Psoas muscle (tissue), 8 donors: ENCODE measurements around the gene TTC1. TPM values are rescaled to one million over a fixed set of nuclear protein-coding genes. Genes with fewer than 3 reads are reported as not detected.

Source experiments
- ATAC-seq, 4 donors: fragments of 200-7000 bp; cut with Tn5 transposase; one replicate each; pipeline ENCODE4 v1.9.1; 2020; ENCODE audit warnings: moderate library complexity in 3 of 4, mild to moderate bottlenecking in 2 of 4
- DNase-seq, 2 donors: peaks; one replicate each; pipeline ENCODE4 v3.0.0-alpha.2; 2020
- H3K27ac ChIP-seq: fragments of 200-600 bp; one replicate; pipeline ENCODE4 v1.8.0; 2022
- H3K27me3 ChIP-seq, 3 donors: fragments of 200-600 bp in 1 of 3; one replicate each; pipeline versions ENCODE4 v1.6.1 to v1.8.0; 2013 to 2022; ENCODE audit warnings: low read length in 2 of 3, mild to moderate bottlenecking in 2 of 3, moderate library complexity in 1 of 3; ENCODE audit not compliant: insufficient read depth in 3 of 3
- H3K36me3 ChIP-seq, 2 donors: fragments of 200-600 bp in 1 of 2; one replicate each; pipeline versions ENCODE4 v1.6.1 to v1.8.0; 2013 to 2022; ENCODE audit warnings: low read depth in 1 of 2, mild to moderate bottlenecking in 1 of 2, moderate library complexity in 1 of 2; ENCODE audit not compliant: insufficient read depth in 1 of 2
- H3K4me1 ChIP-seq: fragments of 200-600 bp; one replicate; pipeline ENCODE4 v1.8.0; 2022
- H3K4me3 ChIP-seq: fragments of 200-600 bp; one replicate; pipeline ENCODE4 v1.8.0; 2022; ENCODE audit warnings: mild to moderate bottlenecking
- H3K9me3 ChIP-seq: fragments of 200-600 bp; one replicate; pipeline ENCODE4 v1.8.0; 2022
- WGBS, 3 donors: extraction: QIAGEN DNeasy Blood & Tissue Kit; methylation state at CpG; one replicate each; pipeline versions ENCODE4 v1.1.6 to v1.1.7; 2013; 5-methylcytosine and 5-hydroxymethylcytosine counted together
- intact Hi-C, 2 donors: fragments of 100-400 bp; cut with DNase I; formaldehyde crosslinking; loops; one replicate each; pipeline versions ENCODE4 v1.11.0 to v1.14.2; 2022
- polyA plus RNA-seq, 3 donors: library from polyadenylated mRNA; stranded (reverse); fragments of 200-250 nt; gene quantifications; one replicate each; pipeline ENCODE4 v1.2.3, GENCODE V29; 2013
- total RNA-seq, 4 donors: library from RNA; stranded (reverse); fragmentation: NEBNext Ultra II Directional in 2 of 4; extraction: Animal tissue kit (Norgen Biotek cat#: 25700) in 2 of 4; gene quantifications; one replicate each; pipeline versions ENCODE4 v1.2.1 to v1.2.4, GENCODE V29; 2021 to 2023
- TF ChIP-seq, protein P1 (sequence below): fragments of 200-600 bp; IDR thresholded peaks from one replicate; pipeline ENCODE4 v1.8.0; 2022; ENCODE audit warnings: antibody characterized with exemption
- donor health status: healthy with polysubstance abuse.
- donor health status: DM: no; HTN: no; CAD: no; lungs with moderate emphysema.
- donor health status: Bipolar disorder and iron deficiency.
- donor health status: healthy.
- donor health status: DM: yes; HTN: yes; CAD: no.
- donor health status: DM: no; HTN: no; CAD: no.
- donor health status: DM: no; HTN: no; CAD: no.
- donor health status: DM: yes; HTN: yes; CAD: no.

Gene TTC1
- total and polyA plus RNA-seq, 7 donors = 55.2 to 181 (median 64.3) TPM

DNA sequence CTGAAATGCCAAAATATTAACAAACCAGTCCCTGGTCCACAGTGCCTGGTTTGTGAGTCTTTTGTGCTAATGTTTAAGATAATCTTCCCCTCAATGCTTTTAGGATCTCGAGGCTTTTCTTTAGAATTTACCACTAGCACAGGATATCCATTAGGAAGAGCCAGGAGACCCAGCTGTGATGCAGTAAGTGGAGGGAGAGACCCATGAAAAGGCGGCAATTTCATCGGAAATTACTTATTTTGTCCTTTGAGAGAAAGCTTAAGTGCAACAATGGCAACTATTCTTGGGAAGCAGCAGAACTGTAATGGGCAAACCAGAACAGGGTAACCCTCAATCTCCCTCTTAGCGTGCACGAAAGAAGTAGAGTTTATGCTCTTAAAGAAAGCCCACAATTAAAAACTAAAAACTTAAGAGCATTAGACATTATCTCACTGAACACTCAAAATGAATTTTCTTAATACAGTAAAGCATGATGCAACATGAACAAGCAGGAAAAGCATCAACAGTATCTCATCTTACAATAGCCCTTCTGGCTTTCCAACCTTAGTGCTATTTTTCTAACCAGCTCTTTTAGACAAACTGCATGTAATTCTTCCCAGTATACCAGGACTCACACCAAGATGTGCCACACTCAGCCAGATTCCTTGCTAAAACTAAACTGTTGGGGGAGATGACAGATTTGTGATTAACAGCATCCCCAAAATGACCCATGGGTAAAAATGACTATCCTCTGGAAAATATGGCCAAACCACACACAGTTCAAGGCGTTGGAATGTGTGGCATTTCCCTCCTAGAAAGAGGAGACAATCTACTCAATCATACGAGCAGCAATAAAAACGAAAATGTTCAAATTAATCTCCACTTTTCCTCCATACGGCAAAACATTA lies 73.9 kb downstream of the TTC1 start:
- Histone ChIP-seq H3K4me1 (no peaks in the 10 kb centered on the region), H3K36me3 (peaks cover 0 to 24% of the 10 kb centered on the region in 2 donors), H3K27me3 (no peaks in the 10 kb centered on the region), H3K27ac (no peak overlapping the region), H3K4me3 (no peak overlapping the region), H3K9me3 (no peaks in the 10 kb centered on the region)
- 66 to 68% (median 67%) methylated on average over 9 of the region's 9 CpGs for WGBS, 3 donors
- DNase-seq (no peak), ATAC-seq (no peak)
- intact Hi-C loops = loop anchor here in 1 of 2 donors (5.0 to 10.0 kb wide), 2 partner anchors 48 to 264 kb away; no protein-coding TSS in a partner anchor
- TF ChIP-seq, protein P1, sequence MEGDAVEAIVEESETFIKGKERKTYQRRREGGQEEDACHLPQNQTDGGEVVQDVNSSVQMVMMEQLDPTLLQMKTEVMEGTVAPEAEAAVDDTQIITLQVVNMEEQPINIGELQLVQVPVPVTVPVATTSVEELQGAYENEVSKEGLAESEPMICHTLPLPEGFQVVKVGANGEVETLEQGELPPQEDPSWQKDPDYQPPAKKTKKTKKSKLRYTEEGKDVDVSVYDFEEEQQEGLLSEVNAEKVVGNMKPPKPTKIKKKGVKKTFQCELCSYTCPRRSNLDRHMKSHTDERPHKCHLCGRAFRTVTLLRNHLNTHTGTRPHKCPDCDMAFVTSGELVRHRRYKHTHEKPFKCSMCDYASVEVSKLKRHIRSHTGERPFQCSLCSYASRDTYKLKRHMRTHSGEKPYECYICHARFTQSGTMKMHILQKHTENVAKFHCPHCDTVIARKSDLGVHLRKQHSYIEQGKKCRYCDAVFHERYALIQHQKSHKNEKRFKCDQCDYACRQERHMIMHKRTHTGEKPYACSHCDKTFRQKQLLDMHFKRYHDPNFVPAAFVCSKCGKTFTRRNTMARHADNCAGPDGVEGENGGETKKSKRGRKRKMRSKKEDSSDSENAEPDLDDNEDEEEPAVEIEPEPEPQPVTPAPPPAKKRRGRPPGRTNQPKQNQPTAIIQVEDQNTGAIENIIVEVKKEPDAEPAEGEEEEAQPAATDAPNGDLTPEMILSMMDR = no peak

DNA sequence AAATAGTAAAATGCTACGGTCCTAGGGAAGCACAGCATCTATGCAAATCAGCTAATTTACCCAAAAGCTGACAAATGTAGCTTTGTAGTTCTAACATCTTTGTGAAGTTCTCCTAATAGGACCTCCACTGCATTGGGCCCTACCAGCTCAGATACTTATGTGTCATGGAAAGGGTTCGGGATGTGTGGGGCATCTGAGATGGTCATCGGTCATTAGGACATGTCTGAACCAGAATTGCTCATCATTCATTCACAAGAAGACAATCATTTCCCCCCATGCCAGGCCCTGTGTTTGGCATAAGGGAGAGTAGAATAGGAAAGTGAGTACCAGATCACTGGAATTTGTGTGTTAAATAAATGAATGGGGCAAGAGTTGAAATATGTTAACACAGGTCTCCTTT lies 74.6 kb downstream of the TTC1 start:
- no peak for ATAC-seq
- Histone ChIP-seq H3K27ac (no peak overlapping the region), H3K4me3 (no peak overlapping the region), H3K9me3 (no peaks in the 10 kb centered on the region), H3K27me3 (no peaks in the 10 kb centered on the region), H3K36me3 (peaks cover 0 to 19% of the 10 kb centered on the region in 2 donors), H3K4me1 (no peaks in the 10 kb centered on the region)
- no peak for DNase-seq
- WGBS, 3 donors = 72 to 81% (median 72%) methylated on average over 3 of the region's 3 CpGs
- intact Hi-C loops = loop anchor here in 1 of 2 donors (5.0 to 10.0 kb wide), 2 partner anchors 49 to 264 kb away; no protein-coding TSS in a partner anchor
- TF ChIP-seq, protein P1 = no peak

DNA sequence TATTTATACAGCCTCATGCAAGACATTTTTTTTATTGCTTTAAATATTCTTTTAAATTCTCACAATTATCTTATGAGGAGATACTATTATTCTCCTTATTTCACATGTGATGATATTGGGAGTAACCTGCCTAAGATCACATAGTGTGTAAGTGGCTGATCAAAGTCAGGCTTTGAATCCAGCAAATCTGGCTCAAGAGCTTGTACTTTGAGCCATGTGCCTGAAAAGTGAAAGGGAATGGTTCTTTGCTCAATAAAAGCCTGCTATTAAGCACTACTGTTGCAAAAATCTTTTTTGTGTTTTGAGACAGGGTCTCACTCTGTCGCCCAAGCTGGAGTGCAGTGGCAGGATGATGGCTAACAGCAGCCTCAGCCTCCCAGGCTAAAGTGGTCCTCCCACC lies 75.2 kb downstream of the TTC1 start:
- H3K9me3 ChIP-seq = no peaks in the 10 kb centered on the region
- H3K27ac ChIP-seq = no peak overlapping the region
- H3K27me3 ChIP-seq = no peaks in the 10 kb centered on the region
- H3K4me3 ChIP-seq = no peak overlapping the region
- TF ChIP-seq, protein P1 = no peak
- intact Hi-C loops = loop anchor here in 1 of 2 donors (5.0 to 10.0 kb wide), 2 partner anchors 49 to 263 kb away; no protein-coding TSS in a partner anchor
- no peak for ATAC-seq
- no peak for DNase-seq
- WGBS, 3 donors = 95 to 100% (median 100%) methylated on average over 1 of the region's 1 CpG
- peaks cover 0 to 12% of the 10 kb centered on the region in 2 donors for H3K36me3 ChIP-seq
- no peaks in the 10 kb centered on the region for H3K4me1 ChIP-seq

DNA sequence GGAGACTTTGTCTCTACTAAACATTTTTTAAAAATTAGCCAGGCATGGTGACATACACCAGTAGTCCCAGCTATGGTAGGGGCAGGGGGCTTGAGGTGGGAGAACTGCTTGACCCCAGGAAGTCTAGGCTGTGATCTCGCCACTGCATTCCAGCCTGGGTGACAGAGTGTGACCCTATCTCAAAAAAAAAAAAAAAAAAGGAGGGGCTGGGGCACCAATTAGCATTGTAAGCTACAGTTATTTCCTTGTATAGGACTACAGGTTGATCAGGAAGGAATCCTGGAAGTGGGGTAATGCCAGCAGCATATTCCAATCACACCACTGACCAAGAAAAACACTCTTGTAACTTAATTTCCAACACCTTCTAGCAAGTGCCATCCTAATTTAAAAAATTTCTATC lies 78.3 kb downstream of the TTC1 start:
- no peak overlapping the region for H3K4me3 ChIP-seq
- H3K27ac ChIP-seq = no peak overlapping the region
- DNase-seq (no peak), ATAC-seq (no peak)
- intact Hi-C loops = loop anchor here in 1 of 2 donors (10.0 kb wide), 1 partner anchor 52 kb away; no protein-coding TSS in a partner anchor
- H3K27me3 ChIP-seq = no peaks in the 10 kb centered on the region
- WGBS, 3 donors = 98 to 100% (median 100%) methylated on average over 1 of the region's 1 CpG
- H3K9me3 ChIP-seq = no peaks in the 10 kb centered on the region
- H3K4me1 ChIP-seq = no peaks in the 10 kb centered on the region
- peaks cover under 1 to 5% of the 10 kb centered on the region in 2 donors for H3K36me3 ChIP-seq
- TF ChIP-seq, protein P1 = no peak
